Upper lobe of right lung (tissue), 1 donor: Measurements from ENCODE around the gene PIK3R3. TPM values are rescaled to one million over a fixed set of nuclear protein-coding genes. Genes with fewer than 3 reads are reported as not detected.

ENCODE experiments used
- ATAC-seq: fragments of 200-7000 bp; cut with Tn5 transposase; one replicate; pipeline ENCODE4 v1.9.1; 2020; ENCODE audit warnings: mild to moderate bottlenecking, moderate library complexity
- DNase-seq: peaks from one replicate; pipeline ENCODE4 v3.0.0-alpha.2; 2020
- H3K27ac ChIP-seq: fragments of 200-600 bp; one replicate; pipeline ENCODE4 v1.8.0; 2022
- H3K27me3 ChIP-seq: fragments of 200-600 bp; one replicate; pipeline ENCODE4 v1.8.0; 2022; ENCODE audit warnings: mild to moderate bottlenecking
- H3K36me3 ChIP-seq: fragments of 200-600 bp; one replicate; pipeline ENCODE4 v1.8.0; 2022
- H3K4me1 ChIP-seq: fragments of 200-600 bp; one replicate; pipeline ENCODE4 v1.8.0; 2022
- H3K4me3 ChIP-seq: fragments of 200-600 bp; one replicate; pipeline ENCODE4 v1.8.0; 2022; ENCODE audit warnings: mild to moderate bottlenecking
- H3K9me3 ChIP-seq: fragments of 200-600 bp; one replicate; pipeline ENCODE4 v1.8.0; 2022
- CTCF ChIP-seq: fragments of 200-600 bp; IDR thresholded peaks from one replicate; pipeline ENCODE4 v1.8.0; 2022; ENCODE audit warnings: antibody characterized with exemption
- intact Hi-C: fragments of 100-400 bp; cut with DNase I; formaldehyde crosslinking; loops from one replicate; pipeline ENCODE4 v1.11.0; 2022
- total RNA-seq: library from RNA; stranded (reverse); fragmentation: NEBNext Ultra II Directional; extraction: Animal tissue kit (Norgen Biotek cat#: 25700); gene quantifications from one replicate; pipeline ENCODE4 v1.2.1, GENCODE V29; 2021
- donor health status: DM: no; HTN: yes; CAD: no; lungs with severe emphysema.

PIK3R3 gene
- total RNA-seq, 1 donor from 2014 or later, result 79.8 TPM

- ATAC-seq (no peak), DNase-seq (no peak)
- no peaks in the 10 kb centered on the region for H3K27me3 ChIP-seq
- no peak for TF ChIP-seq CTCF
- H3K4me3 ChIP-seq, result no peak overlapping the region
- H3K36me3 ChIP-seq, result no peaks in the 10 kb centered on the region
- H3K9me3 ChIP-seq, result no peaks in the 10 kb centered on the region
- no peaks in the 10 kb centered on the region for H3K4me1 ChIP-seq
- intact Hi-C loops, result no loop called here
- H3K27ac ChIP-seq, result no peak overlapping the region
Measured at GRCh38 chr1:46087891-46088290, 44.5 kb downstream of the PIK3R3 start.

GRCh38 chr1:46086576-46086975 is 45.9 kb downstream of the PIK3R3 start:
- Histone ChIP-seq H3K27ac (no peak overlapping the region), H3K4me1 (no peaks in the 10 kb centered on the region), H3K36me3 (no peaks in the 10 kb centered on the region), H3K4me3 (no peak overlapping the region), H3K9me3 (no peaks in the 10 kb centered on the region), H3K27me3 (no peaks in the 10 kb centered on the region)
- ATAC-seq, result no peak
- DNase-seq, result no peak
- TF ChIP-seq CTCF, result no peak
- intact Hi-C loops, result no loop called here

GRCh38 chr1:46084553-46085451 is 47.6 kb downstream of the PIK3R3 start:
- Histone ChIP-seq H3K9me3 (no peaks in the 10 kb centered on the region), H3K36me3 (no peaks in the 10 kb centered on the region), H3K27ac (no peak overlapping the region), H3K27me3 (no peaks in the 10 kb centered on the region), H3K4me1 (no peaks in the 10 kb centered on the region), H3K4me3 (no peak overlapping the region)
- DNase-seq (no peak), ATAC-seq (no peak)
- TF ChIP-seq CTCF, result no peak
- intact Hi-C loops, result no loop called here

- no peak for TF ChIP-seq CTCF
- Histone ChIP-seq H3K36me3 (no peaks in the 10 kb centered on the region), H3K27me3 (no peaks in the 10 kb centered on the region), H3K4me1 (no peaks in the 10 kb centered on the region), H3K9me3 (no peaks in the 10 kb centered on the region), H3K4me3 (no peak overlapping the region), H3K27ac (no peak overlapping the region)
- intact Hi-C loops, result no loop called here
- no peak for ATAC-seq
- no peak for DNase-seq
Measured at GRCh38 chr1:46083579-46083978, 48.9 kb downstream of the PIK3R3 start.

- intact Hi-C loops, result no loop called here
- TF ChIP-seq CTCF, result no peak
- no peaks in the 10 kb centered on the region for H3K36me3 ChIP-seq
- H3K9me3 ChIP-seq, result no peaks in the 10 kb centered on the region
- H3K4me3 ChIP-seq, result no peak overlapping the region
- no peak for ATAC-seq
- no peak for DNase-seq
- H3K27ac ChIP-seq, result no peak overlapping the region
- H3K4me1 ChIP-seq, result no peaks in the 10 kb centered on the region
- H3K27me3 ChIP-seq, result no peaks in the 10 kb centered on the region
Measured at GRCh38 chr1:46081619-46082018, 50.8 kb downstream of the PIK3R3 start.
